Lower leg skin (tissue), 4 donors: ENCODE measurements around the gene BRD4. TPM values are rescaled to one million over a fixed set of nuclear protein-coding genes. Genes with fewer than 3 reads are reported as not detected.

Experiments used
- DNase-seq, 2 donors: peaks; one replicate each; pipeline ENCODE4 v3.0.0-alpha.2; 2019; ENCODE audit warnings: low spot score in 2 of 2
- H3K4me3 ChIP-seq: fragments of 200-600 bp; sonication (generic); 2 replicates; pipeline ENCODE4 v1.5.1; 2017; ENCODE audit warnings: mild to moderate bottlenecking, low read depth; ENCODE audit not compliant: poor library complexity, severe bottlenecking
- CTCF ChIP-seq, 3 donors: fragments of 450-650 bp; IDR thresholded peaks; one replicate each; pipeline ENCODE4 v1.5.1; 2016; ENCODE audit warnings: antibody characterized with exemption in 3 of 3, mild to moderate bottlenecking in 3 of 3, moderate library complexity in 2 of 3
- POLR2A ChIP-seq, 2 donors: fragments of 450-650 bp; IDR thresholded peaks; one replicate each; pipeline ENCODE4 v1.6.1; 2016 to 2017; ENCODE audit warnings: antibody characterized with exemption in 2 of 2, mild to moderate bottlenecking in 1 of 2, moderate library complexity in 1 of 2
- WGBS, 2 donors: methylation state at CpG; one replicate each; pipeline ENCODE4 v1.1.5; 2018; 5-methylcytosine and 5-hydroxymethylcytosine counted together
- intact Hi-C: fragments of 100-400 bp; cut with DNase I; formaldehyde crosslinking; loops from one replicate; pipeline ENCODE4 v1.15.0; 2023; ENCODE audit warnings: low total_unique reads
- total RNA-seq, 4 donors: library from RNA; depleted of rRNA; stranded (reverse); fragments of >200 nt; gene quantifications; one replicate each; pipeline ENCODE4 v1.1.0, GENCODE V29; 2016

The BRD4 gene
- total RNA-seq, 4 donors from 2014 or later, result 34.8 to 78.6 (median 49.2) TPM

- TF ChIP-seq POLR2A (IDR thresholded peaks at IDR 0.05), result no peak
- no peak for TF ChIP-seq CTCF (IDR thresholded peaks at IDR 0.05)
- intact Hi-C loops, result no loop called here
- no peak for DNase-seq
- no peak overlapping the region for H3K4me3 ChIP-seq
- 94 to 96% methylated on average over 14 of the region's 14 CpGs for WGBS, 2 donors
These were observed 40.1 kb upstream of the BRD4 start for GRCh38 chr19:15372470-15372869.

GRCh38 chr19:15371786-15372380 lies 39.5 kb upstream of the BRD4 start:
- DNase-seq, result no peak

DNA sequence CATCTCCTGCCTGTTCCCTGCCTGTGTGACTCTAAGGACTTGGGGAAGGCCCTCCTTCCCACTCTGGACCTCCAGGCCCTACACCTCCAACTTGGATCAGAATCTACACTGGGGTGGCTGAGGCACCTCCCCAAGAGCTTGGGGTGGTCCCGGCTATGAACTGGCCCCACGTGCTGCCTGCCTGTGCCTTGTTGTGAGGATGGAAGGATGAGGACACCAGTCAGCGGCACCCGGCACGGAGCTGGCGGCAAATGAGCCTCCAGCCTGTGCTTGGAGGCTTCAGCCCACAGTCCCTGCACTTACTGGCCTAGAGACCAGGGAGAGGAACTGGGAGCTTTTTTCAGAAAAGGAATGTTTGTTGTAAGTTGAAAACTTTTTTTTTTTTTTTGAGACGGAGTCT lies 38.8 kb upstream of the BRD4 start:
- TF ChIP-seq CTCF (IDR thresholded peaks at IDR 0.05), result no peak
- no peak for TF ChIP-seq POLR2A (IDR thresholded peaks at IDR 0.05)
- intact Hi-C loops, result no loop called here
- no peak for DNase-seq
- no peak overlapping the region for H3K4me3 ChIP-seq
- 94 to 98% methylated on average over 7 of the region's 7 CpGs for WGBS, 2 donors

More at GRCh38 chr19:15371786-15372380, 39.5 kb upstream of the BRD4 start:
- H3K4me3 ChIP-seq, result no peak overlapping the region
- TF ChIP-seq CTCF (IDR thresholded peaks at IDR 0.05), result no peak
- no peak for TF ChIP-seq POLR2A (IDR thresholded peaks at IDR 0.05)
- intact Hi-C loops, result no loop called here
- WGBS, 2 donors, result 92 to 93% methylated on average over 16 to 17 of the region's 17 CpGs

- intact Hi-C loops, result no loop called here
- no peak for DNase-seq
- WGBS, 2 donors, result 92 to 97% methylated on average over 9 of the region's 9 CpGs
- TF ChIP-seq CTCF (IDR thresholded peaks at IDR 0.05) (no peak), POLR2A (IDR thresholded peaks at IDR 0.05) (no peak)
- H3K4me3 ChIP-seq, result no peak overlapping the region
These were observed 37.2 kb upstream of the BRD4 start for GRCh38 chr19:15369594-15369891.

GRCh38 chr19:15368798-15369593 lies 36.7 kb upstream of the BRD4 start:
- TF ChIP-seq POLR2A (IDR thresholded peaks at IDR 0.05) (no peak), CTCF (IDR thresholded peaks at IDR 0.05) (no peak)
- 90 to 94% methylated on average over 35 of the region's 35 CpGs for WGBS, 2 donors
- intact Hi-C loops, result no loop called here
- no peak overlapping the region for H3K4me3 ChIP-seq
- no peak for DNase-seq
